WTC11 (cell line): ENCODE data around the gene NAA16. TPM values are rescaled to one million over a fixed set of nuclear protein-coding genes. Genes with fewer than 3 reads are reported as not detected.

Experiments
- ATAC-seq: fragments of 200-7000 bp; cut with Tn5 transposase; 2 replicates; pipeline ENCODE4 v1.10.0; 2021; ENCODE audit warnings: mild to moderate bottlenecking, moderate library complexity
- CTCF ChIA-PET: fragments of 300-600 bp; sonication (Branson Sonifier 250); formaldehyde crosslinking; loops from one replicate; lab custom pipeline; 2021; ENCODE audit warnings: antibody characterized with exemption; lab: Charles Lee
- POLR2A ChIA-PET: fragments of 350-600 bp; sonication (Branson Sonifier 250); formaldehyde crosslinking; loops from one replicate; lab custom pipeline; 2021; ENCODE audit warnings: antibody characterized with exemption; lab: Charles Lee
- DNase-seq: peaks from one replicate; pipeline ENCODE4 v3.0.0; 2021; ENCODE audit warnings: low spot score
- H3K27ac Mint-ChIP-seq: 2 replicates; pipeline ENCODE4 v1.8.0; 2021; ENCODE audit warnings: mixed read lengths
- H3K27me3 Mint-ChIP-seq: 2 replicates; pipeline ENCODE4 v1.8.0; 2021; ENCODE audit warnings: low read depth, mild to moderate bottlenecking, moderate library complexity, mixed read lengths
- H3K36me3 Mint-ChIP-seq: 2 replicates; pipeline ENCODE4 v1.8.0; 2021; ENCODE audit warnings: mixed read lengths
- H3K4me1 Mint-ChIP-seq: 2 replicates; pipeline ENCODE4 v1.8.0; 2022; ENCODE audit warnings: mixed read lengths
- H3K4me3 Mint-ChIP-seq: 2 replicates; pipeline ENCODE4 v1.8.0; 2021; ENCODE audit warnings: mild to moderate bottlenecking, moderate library complexity, mixed read lengths
- H3K9me3 Mint-ChIP-seq: 2 replicates; pipeline ENCODE4 v1.8.0; 2021; ENCODE audit warnings: mixed read lengths
- ATF1 ChIP-seq: sonication (generic); formaldehyde crosslinking; IDR thresholded peaks from 2 replicates; pipeline ENCODE4 v1.8.1; 2023; ENCODE audit warnings: mild to moderate bottlenecking, moderate library complexity, missing genetic modification reagents
- CREB1 ChIP-seq: sonication (generic); formaldehyde crosslinking; IDR thresholded peaks from 2 replicates; pipeline ENCODE4 v1.8.0; 2023; ENCODE audit warnings: mild to moderate bottlenecking, missing genetic modification reagents
- CREM ChIP-seq: sonication (generic); formaldehyde crosslinking; IDR thresholded peaks from 2 replicates; pipeline ENCODE4 v1.8.1; 2022; ENCODE audit warnings: mild to moderate bottlenecking, missing genetic modification reagents, moderate library complexity
- ESRRA ChIP-seq: sonication (generic); formaldehyde crosslinking; IDR thresholded peaks from 2 replicates; pipeline ENCODE4 v1.8.1; 2022; ENCODE audit warnings: mild to moderate bottlenecking, missing genetic modification reagents, borderline replicate concordance
- FOXK1 ChIP-seq: sonication (generic); formaldehyde crosslinking; IDR thresholded peaks from 2 replicates; pipeline ENCODE4 v1.8.0; 2022; ENCODE audit warnings: mild to moderate bottlenecking, moderate library complexity, missing genetic modification reagents
- GRHL2 ChIP-seq: fragments of 250-450 bp; sonication (Bioruptor Pico); IDR thresholded peaks from 2 replicates; pipeline ENCODE4 v1.8.0; 2022; ENCODE audit warnings: mild to moderate bottlenecking, moderate library complexity; ENCODE audit not compliant: insufficient replicate concordance, severe bottlenecking
- GTF2I ChIP-seq: fragments of 250-450 bp; sonication (Bioruptor Pico); conservative IDR thresholded peaks from 2 replicates; pipeline ENCODE4 v1.4.0; 2021; ENCODE audit warnings: mild to moderate bottlenecking
- JAZF1 ChIP-seq: fragments of 250-450 bp; sonication (Bioruptor Pico); IDR thresholded peaks from 2 replicates; pipeline ENCODE4 v1.9.0; 2021; ENCODE audit warnings: moderate library complexity, mild to moderate bottlenecking, inconsistent platforms
- MYBL2 ChIP-seq: sonication (generic); formaldehyde crosslinking; IDR thresholded peaks from 2 replicates; pipeline ENCODE4 v1.8.1; 2023; ENCODE audit warnings: mild to moderate bottlenecking, moderate library complexity, missing genetic modification reagents
- NFYB ChIP-seq: sonication (generic); formaldehyde crosslinking; conservative IDR thresholded peaks from 2 replicates; pipeline ENCODE4 v1.8.0; 2022; ENCODE audit warnings: low read depth, missing genetic modification reagents
- SMAD4 ChIP-seq: sonication (generic); formaldehyde crosslinking; IDR thresholded peaks from 2 replicates; pipeline ENCODE4 v1.8.0; 2022; ENCODE audit warnings: mild to moderate bottlenecking, missing genetic modification reagents
- TCF7 ChIP-seq: sonication (generic); formaldehyde crosslinking; IDR thresholded peaks from 2 replicates; pipeline ENCODE4 v1.8.0; 2022; ENCODE audit warnings: mild to moderate bottlenecking, low read depth, missing genetic modification reagents, moderate library complexity
- TEAD4 ChIP-seq: sonication (generic); formaldehyde crosslinking; IDR thresholded peaks from 2 replicates; pipeline ENCODE4 v1.8.0; 2022; ENCODE audit warnings: mild to moderate bottlenecking, missing genetic modification reagents
- ZNF416 ChIP-seq: fragments of 250-450 bp; sonication (Bioruptor Pico); IDR thresholded peaks from 2 replicates; pipeline ENCODE4 v1.9.0; 2021; ENCODE audit warnings: mild to moderate bottlenecking, inconsistent platforms
- ZNF425 ChIP-seq: fragments of 250-450 bp; sonication (Bioruptor Pico); conservative IDR thresholded peaks from 2 replicates; pipeline ENCODE4 v1.9.0; 2021; ENCODE audit warnings: mild to moderate bottlenecking
- total RNA-seq: library from RNA; stranded (reverse); gene quantifications from 3 replicates; pipeline ENCODE4 v1.2.3, GENCODE V29; 2021
- TF ChIP-seq, protein P1 (sequence below): sonication (generic); formaldehyde crosslinking; IDR thresholded peaks from 2 replicates; pipeline ENCODE4 v1.8.1; 2023; ENCODE audit warnings: mild to moderate bottlenecking, moderate library complexity, missing genetic modification reagents
- TF ChIP-seq, protein P2 (sequence below): fragments of 200-600 bp; IDR thresholded peaks from 2 replicates; pipeline ENCODE4 v1.8.0; 2022; ENCODE audit warnings: antibody characterized with exemption
- TF ChIP-seq, protein P3 (sequence below): sonication (generic); formaldehyde crosslinking; IDR thresholded peaks from 2 replicates; pipeline ENCODE4 v1.8.1; 2023; ENCODE audit warnings: mild to moderate bottlenecking, missing genetic modification reagents, borderline replicate concordance
- TF ChIP-seq, protein P4 (sequence below): fragments of 250-450 bp; sonication (Bioruptor Pico); IDR thresholded peaks from 2 replicates; pipeline ENCODE4 v1.9.0; 2021; ENCODE audit warnings: mild to moderate bottlenecking
- TF ChIP-seq, protein P5 (sequence below): fragments of 250-450 bp; sonication (Bioruptor Pico); IDR thresholded peaks from 2 replicates; pipeline ENCODE4 v1.8.0; 2021; ENCODE audit warnings: mild to moderate bottlenecking

The NAA16 gene
- total RNA-seq, 1 experiment from 2014 or later, result 32.5 TPM

GRCh38 chr13:41384749-41385503, 73.9 kb downstream of the NAA16 start (continued):
- TF ChIP-seq, protein P1, sequence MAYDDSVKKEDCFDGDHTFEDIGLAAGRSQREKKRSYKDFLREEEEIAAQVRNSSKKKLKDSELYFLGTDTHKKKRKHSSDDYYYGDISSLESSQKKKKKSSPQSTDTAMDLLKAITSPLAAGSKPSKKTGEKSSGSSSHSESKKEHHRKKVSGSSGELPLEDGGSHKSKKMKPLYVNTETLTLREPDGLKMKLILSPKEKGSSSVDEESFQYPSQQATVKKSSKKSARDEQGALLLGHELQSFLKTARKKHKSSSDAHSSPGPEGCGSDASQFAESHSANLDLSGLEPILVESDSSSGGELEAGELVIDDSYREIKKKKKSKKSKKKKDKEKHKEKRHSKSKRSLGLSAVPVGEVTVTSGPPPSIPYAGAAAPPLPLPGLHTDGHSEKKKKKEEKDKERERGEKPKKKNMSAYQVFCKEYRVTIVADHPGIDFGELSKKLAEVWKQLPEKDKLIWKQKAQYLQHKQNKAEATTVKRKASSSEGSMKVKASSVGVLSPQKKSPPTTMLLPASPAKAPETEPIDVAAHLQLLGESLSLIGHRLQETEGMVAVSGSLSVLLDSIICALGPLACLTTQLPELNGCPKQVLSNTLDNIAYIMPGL (CRISPR knock-in tag), result no peak
- TF ChIP-seq, protein P2, sequence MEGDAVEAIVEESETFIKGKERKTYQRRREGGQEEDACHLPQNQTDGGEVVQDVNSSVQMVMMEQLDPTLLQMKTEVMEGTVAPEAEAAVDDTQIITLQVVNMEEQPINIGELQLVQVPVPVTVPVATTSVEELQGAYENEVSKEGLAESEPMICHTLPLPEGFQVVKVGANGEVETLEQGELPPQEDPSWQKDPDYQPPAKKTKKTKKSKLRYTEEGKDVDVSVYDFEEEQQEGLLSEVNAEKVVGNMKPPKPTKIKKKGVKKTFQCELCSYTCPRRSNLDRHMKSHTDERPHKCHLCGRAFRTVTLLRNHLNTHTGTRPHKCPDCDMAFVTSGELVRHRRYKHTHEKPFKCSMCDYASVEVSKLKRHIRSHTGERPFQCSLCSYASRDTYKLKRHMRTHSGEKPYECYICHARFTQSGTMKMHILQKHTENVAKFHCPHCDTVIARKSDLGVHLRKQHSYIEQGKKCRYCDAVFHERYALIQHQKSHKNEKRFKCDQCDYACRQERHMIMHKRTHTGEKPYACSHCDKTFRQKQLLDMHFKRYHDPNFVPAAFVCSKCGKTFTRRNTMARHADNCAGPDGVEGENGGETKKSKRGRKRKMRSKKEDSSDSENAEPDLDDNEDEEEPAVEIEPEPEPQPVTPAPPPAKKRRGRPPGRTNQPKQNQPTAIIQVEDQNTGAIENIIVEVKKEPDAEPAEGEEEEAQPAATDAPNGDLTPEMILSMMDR, result no peak
- TF ChIP-seq NFYB (CRISPR knock-in tag), result no peak
- TF ChIP-seq FOXK1 (CRISPR knock-in tag), result no peak
- TF ChIP-seq CREB1 (CRISPR knock-in tag), result no peak
- no peak for TF ChIP-seq ZNF425 (CRISPR knock-in tag)
- TF ChIP-seq ESRRA (CRISPR knock-in tag), result no peak
- no peak for TF ChIP-seq CREM (CRISPR knock-in tag)
- TF ChIP-seq ATF1, result no peak

DNA sequence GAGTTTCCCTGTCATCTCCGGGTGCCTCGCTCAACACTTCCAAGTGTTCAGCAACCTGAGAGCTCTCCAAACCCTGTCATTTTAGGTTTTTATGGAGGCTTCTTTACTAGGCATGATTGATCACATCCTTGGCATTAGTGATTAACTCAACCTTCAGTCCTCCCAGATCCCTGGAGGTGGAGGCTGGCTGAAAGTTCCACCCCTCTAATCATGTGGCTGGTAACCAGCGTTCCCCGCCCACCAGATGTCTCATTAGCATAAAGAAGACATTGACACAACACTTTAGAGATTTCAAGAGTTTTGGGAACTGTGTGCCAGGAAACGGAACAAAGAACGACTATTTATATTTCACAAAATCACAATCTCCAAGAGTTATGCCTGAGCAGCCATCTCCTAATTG, 75.1 kb downstream of the NAA16 start:
- H3K4me1 Mint-ChIP-seq, result no peaks in the 10 kb centered on the region
- ChIA-PET CTCF (interaction anchor here (2.5 kb wide), 1 partner anchor 266 kb away, joined by 8 read pairs; no protein-coding TSS in a partner anchor), POLR2A (no interaction called here)
- no peak overlapping the region for H3K27ac Mint-ChIP-seq
- no peaks in the 10 kb centered on the region; the same call in 1 of the 2 replicates for H3K9me3 Mint-ChIP-seq
- no peak for DNase-seq
- H3K27me3 Mint-ChIP-seq, result no peaks in the 10 kb centered on the region
- no peak for ATAC-seq
- no peaks in the 10 kb centered on the region for H3K36me3 Mint-ChIP-seq
- H3K4me3 Mint-ChIP-seq, result no peak overlapping the region
- TF ChIP-seq, protein P3, sequence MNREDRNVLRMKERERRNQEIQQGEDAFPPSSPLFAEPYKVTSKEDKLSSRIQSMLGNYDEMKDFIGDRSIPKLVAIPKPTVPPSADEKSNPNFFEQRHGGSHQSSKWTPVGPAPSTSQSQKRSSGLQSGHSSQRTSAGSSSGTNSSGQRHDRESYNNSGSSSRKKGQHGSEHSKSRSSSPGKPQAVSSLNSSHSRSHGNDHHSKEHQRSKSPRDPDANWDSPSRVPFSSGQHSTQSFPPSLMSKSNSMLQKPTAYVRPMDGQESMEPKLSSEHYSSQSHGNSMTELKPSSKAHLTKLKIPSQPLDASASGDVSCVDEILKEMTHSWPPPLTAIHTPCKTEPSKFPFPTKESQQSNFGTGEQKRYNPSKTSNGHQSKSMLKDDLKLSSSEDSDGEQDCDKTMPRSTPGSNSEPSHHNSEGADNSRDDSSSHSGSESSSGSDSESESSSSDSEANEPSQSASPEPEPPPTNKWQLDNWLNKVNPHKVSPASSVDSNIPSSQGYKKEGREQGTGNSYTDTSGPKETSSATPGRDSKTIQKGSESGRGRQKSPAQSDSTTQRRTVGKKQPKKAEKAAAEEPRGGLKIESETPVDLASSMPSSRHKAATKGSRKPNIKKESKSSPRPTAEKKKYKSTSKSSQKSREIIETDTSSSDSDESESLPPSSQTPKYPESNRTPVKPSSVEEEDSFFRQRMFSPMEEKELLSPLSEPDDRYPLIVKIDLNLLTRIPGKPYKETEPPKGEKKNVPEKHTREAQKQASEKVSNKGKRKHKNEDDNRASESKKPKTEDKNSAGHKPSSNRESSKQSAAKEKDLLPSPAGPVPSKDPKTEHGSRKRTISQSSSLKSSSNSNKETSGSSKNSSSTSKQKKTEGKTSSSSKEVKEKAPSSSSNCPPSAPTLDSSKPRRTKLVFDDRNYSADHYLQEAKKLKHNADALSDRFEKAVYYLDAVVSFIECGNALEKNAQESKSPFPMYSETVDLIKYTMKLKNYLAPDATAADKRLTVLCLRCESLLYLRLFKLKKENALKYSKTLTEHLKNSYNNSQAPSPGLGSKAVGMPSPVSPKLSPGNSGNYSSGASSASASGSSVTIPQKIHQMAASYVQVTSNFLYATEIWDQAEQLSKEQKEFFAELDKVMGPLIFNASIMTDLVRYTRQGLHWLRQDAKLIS (CRISPR knock-in tag), result no peak
- TF ChIP-seq GTF2I (CRISPR knock-in tag), result no peak
- TF ChIP-seq, protein P4, sequence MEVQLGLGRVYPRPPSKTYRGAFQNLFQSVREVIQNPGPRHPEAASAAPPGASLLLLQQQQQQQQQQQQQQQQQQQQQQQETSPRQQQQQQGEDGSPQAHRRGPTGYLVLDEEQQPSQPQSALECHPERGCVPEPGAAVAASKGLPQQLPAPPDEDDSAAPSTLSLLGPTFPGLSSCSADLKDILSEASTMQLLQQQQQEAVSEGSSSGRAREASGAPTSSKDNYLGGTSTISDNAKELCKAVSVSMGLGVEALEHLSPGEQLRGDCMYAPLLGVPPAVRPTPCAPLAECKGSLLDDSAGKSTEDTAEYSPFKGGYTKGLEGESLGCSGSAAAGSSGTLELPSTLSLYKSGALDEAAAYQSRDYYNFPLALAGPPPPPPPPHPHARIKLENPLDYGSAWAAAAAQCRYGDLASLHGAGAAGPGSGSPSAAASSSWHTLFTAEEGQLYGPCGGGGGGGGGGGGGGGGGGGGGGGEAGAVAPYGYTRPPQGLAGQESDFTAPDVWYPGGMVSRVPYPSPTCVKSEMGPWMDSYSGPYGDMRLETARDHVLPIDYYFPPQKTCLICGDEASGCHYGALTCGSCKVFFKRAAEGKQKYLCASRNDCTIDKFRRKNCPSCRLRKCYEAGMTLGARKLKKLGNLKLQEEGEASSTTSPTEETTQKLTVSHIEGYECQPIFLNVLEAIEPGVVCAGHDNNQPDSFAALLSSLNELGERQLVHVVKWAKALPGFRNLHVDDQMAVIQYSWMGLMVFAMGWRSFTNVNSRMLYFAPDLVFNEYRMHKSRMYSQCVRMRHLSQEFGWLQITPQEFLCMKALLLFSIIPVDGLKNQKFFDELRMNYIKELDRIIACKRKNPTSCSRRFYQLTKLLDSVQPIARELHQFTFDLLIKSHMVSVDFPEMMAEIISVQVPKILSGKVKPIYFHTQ, result no peak
- TF ChIP-seq TCF7, result no peak
- no peak for TF ChIP-seq TEAD4 (CRISPR knock-in tag)
- TF ChIP-seq, protein P5, sequence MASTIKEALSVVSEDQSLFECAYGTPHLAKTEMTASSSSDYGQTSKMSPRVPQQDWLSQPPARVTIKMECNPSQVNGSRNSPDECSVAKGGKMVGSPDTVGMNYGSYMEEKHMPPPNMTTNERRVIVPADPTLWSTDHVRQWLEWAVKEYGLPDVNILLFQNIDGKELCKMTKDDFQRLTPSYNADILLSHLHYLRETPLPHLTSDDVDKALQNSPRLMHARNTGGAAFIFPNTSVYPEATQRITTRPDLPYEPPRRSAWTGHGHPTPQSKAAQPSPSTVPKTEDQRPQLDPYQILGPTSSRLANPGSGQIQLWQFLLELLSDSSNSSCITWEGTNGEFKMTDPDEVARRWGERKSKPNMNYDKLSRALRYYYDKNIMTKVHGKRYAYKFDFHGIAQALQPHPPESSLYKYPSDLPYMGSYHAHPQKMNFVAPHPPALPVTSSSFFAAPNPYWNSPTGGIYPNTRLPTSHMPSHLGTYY (CRISPR knock-in tag), result no peak
- TF ChIP-seq ZNF416 (CRISPR knock-in tag), result no peak
- TF ChIP-seq, protein P2, result no peak
- TF ChIP-seq MYBL2 (CRISPR knock-in tag), result no peak
- no peak for TF ChIP-seq GRHL2 (CRISPR knock-in tag)
- no peak for TF ChIP-seq JAZF1 (CRISPR knock-in tag)
- TF ChIP-seq SMAD4, result no peak
